Mucosa of gallbladder (tissue), 1 donor: ENCODE results near the gene PFDN1. TPM values are rescaled to one million over a fixed set of nuclear protein-coding genes. Genes with fewer than 3 reads are reported as not detected.

ENCODE experiments used
- DNase-seq: peaks from one replicate; pipeline ENCODE4 v3.0.0-alpha.2; 2020; ENCODE audit warnings: low spot score
- total RNA-seq: library from RNA; stranded (reverse); gene quantifications from one replicate; pipeline ENCODE4 v1.2.1, GENCODE V29; 2021
- donor health status: DM: no; HTN: no; CAD: no.

The PFDN1 gene
- total RNA-seq, 1 donor from 2014 or later = 41.8 TPM

DNA sequence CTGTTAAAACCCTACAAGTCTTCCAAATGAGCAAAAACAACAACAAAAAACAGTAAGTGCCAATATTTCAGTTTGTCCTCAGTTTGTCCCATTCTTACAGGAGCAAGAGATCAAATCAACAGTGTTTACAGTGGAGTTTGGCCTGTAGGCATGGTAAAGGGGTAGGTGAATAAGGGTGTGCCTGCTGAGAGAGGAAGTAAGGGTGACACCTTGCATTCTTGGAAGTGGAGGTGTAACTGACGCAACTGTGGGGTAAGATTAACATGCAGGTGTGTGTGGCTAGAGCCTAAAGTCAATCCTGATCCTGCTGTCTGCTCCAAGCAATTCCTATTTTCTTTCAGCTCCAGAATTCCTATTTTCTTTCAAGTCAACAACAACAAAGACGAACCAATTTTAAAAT, 43.4 kb downstream of the PFDN1 start:
- peak; percentile 53 for DNase-seq

GRCh38 chr5:140258873-140259272, 44.0 kb downstream of the PFDN1 start:
- DNase-seq = no peak

DNA sequence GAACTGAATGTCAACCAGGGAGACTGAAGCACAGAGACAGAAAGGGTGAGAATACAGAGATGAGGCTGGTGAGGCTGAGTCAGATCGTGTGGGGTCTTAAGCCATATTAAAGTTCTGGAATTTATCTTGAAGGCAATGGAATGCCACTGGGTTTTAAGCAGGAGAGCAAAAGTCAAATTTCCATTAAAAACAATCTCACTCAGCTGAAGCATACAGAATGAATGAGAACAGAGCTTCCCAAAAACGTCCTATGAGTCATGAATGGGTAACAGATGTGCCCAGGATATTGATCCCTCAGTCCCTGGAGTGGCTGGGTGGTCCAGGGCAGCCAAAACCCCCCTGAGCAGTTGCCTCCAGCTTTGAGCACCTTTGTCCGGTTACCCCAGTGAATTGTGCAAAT, 44.9 kb downstream of the PFDN1 start:
- DNase-seq = no peak

DNA sequence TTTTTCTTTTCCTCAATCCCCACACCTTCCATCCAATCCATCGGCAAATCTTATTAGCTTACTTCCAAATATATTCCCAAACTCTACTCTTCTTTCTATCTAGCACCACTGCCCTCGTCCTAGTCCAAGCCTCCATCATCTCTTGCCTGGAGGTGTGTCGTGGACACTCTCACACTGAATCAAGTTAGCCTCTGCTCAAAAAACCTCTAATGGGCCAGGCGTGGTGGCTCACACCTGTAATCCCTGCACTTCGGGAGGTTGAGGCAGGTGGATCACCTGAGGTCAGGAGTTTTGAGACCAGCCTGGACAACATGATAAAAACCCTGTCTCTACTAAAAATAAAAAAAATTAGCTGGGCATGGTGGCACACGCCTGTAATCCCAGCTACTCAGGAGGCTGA, 46.2 kb downstream of the PFDN1 start:
- DNase-seq = no peak

DNA sequence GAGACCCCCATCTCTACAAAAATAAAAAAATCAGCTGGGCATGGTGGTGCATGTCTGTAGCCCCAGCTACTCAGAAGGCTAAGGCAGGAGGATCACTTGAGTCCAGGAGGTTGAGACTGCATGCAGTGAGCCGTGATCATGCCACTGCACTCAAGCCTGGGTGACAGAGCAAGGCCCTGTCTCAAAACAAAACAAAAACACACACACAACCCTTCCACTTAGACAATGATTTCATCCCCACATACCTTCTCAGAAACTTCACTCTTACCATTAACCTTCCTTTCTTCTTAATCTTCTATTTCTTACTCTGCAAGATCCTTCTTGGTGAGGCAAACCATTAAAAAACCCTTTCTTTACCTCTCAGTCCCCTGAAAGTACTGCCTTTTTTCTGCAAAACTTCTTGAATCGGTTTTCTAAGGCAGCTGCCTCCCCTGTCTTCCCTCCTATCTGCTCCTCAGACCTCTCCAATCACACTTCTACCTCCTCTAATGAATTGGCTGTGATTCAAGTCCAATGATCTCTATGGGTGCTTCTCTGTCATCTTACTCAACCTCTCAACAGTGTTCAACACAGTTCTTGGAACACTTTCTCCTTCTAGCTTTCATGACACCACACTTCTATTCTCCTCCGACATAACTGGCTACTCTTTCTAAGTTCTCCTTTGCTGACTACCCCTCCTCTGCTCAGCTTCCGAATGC, 47.3 kb downstream of the PFDN1 start:
- DNase-seq = no peak

- DNase-seq = no peak
Measured at GRCh38 chr5:140253985-140254384, 48.9 kb downstream of the PFDN1 start.

DNA sequence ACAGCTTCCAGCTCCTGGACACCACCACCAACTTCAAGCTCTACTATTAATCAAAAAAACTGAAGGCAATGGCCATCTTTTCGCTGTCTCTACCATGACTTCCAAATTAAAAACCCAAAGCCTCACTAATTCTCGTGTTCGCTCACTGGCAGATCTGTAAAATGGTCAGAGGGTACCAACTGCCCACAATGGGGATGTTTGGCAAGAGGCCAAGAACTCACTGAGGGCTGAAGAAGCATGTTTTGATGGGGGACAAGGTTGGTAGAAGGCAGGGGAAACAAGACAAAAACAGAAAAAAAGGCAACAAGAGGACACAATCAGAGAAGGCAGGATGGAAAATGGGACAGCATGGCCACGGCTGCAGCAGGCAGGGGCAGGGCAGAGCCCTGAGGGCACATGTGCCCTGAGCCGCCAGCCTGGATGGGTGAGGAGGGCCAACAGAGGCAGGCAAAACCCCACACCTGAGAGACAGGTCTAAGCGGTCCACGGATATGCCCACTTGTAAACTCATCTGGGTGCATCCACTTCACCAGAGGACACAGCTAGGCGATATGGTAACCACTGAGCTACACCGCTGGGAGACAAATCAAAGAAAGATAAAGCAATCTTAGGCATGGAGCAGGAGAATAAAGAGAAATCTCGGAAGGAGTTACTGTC, 50.3 kb downstream of the PFDN1 start:
- DNase-seq = no peak

GRCh38 chr5:140251527-140251973, 51.4 kb downstream of the PFDN1 start:
- no peak for DNase-seq

- DNase-seq = peak; percentile 46
Measured at GRCh38 chr5:140250386-140250785, 52.5 kb downstream of the PFDN1 start.

DNA sequence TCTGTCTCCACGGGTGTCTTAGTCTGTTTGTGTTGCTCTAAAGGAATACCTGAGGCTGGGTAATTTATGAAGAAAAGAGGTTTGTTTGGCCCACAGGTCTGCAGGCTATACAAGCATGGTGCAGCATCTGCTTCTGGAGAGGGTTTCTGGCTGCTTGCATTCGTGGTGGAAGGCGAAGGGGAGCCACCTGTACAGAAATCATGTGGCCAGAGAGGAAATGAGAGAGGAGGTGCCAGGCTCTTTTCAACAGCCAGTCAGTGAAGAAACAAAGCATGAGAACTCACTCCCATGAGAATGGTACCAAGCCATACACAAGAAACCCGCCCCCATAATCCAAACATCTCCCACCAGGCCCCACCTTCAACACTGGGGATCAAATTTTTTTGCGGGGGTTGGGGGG, 53.4 kb downstream of the PFDN1 start:
- DNase-seq = no peak

DNA sequence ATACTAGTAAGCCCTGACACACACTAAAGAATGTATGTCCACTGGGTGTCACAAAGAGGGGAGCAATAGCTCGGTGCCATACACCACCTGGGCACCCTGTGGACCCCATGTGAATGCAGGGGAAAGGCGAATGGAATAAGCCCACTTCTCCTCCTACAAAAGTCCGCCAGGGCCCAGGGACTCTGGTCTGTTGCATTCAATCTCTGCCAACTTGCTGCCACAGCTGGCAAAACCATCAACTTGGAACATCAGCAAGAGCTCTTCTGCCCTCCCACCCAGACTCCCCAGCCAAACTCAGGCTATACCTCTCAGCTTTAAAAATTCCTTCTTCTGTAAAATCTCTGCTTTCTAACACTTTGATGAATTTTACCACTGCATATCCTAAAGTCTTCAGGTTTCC, 54.5 kb downstream of the PFDN1 start:
- no peak for DNase-seq

DNA sequence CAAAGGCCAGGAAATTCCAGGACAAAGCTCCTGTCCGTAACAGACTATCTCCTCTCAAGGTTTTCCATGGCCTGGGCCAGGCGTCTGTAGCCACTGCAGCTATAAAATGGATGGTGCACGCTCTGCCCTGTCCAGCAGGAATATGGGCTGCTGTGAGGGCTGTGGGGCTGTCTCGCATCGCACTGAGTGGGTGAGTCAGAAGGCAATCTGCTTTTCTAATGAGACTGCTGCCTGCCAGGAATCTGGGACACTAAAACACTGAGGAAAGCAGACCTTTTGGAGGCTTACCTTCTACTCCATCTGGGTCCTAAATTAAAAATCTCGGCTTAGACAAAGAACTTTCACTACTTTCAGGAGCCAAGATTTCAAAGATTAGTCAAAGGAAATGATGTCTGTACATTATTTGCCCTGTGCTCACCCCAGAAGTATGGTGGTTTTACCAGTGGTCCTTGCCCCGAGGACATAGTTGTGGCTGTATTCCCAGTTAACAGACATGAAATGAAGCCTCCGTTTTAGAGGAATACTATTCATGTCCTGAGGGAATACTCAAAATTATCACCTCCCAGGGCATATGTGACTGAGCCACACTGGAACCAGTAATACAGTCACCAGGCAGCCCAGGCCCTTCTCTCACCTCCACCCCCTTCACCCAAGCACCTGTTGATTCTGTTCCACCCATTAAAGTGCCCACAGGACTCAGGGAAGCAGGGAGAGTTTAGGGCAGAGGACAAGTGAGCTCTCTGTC, 56.4 kb downstream of the PFDN1 start:
- no peak for DNase-seq

DNA sequence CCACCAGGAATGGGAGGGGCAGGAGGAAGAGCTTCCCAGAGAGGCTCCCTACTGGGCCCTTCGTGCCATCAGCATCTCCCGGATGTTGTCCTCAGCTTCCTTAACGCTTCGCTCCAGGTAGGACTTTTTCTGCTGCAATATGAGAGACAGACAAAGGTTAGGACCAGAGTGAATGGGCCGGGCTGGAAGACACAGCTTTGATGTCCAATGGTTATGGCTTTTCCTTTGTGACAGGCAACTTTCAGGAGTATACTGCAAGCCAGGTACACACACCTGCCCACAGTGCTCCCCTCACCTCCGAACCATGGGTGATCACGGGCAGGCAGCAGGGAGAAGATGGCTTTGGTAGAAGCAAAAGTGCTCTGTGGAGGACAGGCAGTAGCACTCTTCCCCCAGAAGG, 57.0 kb downstream of the PFDN1 start:
- DNase-seq = no peak

DNA sequence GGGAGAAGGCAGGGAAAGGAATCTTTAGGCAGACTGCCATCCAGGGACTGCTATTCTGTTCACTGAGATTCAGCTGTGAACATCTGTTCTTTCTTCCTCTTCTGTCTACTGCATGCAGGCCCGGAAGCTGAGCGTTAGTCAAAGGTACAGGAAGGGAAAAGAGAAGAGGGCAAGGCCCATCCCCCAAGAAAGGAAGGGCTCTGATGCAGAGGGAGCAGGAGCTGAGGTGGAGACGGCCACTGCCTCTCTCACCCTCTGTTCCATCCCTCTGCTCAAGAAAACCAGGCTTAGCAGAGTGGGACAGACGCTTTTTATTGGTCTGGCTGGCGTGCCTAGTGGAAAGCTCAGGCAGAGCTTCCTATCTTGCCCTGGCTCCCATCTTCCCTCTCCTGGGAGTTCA, 57.6 kb downstream of the PFDN1 start:
- no peak for DNase-seq

DNA sequence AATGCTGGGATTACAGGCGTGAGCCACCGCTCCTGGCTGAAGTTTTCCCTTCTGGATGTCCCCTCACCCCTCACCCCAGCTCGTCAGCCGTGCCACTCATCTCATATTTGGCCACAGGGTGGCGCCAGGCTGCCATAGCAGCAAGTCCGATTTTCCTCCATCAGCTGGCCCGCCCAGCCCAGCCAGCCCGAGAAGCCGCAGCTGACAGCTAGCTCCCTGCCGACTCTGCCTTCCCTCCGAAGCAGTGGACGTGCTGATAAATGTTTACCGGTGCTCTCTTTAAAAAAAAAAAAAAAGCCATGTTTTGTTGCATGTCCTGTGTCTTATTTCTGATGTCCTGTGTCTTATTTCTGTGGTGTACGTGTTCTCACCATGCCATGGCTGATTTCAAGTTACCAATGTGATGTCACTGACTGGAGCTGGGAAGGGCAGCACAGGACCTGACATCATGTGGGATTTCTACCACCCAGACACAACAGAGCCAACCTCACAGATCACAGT, 58.3 kb downstream of the PFDN1 start:
- DNase-seq = peak; percentile 90

GRCh38 chr5:140243706-140244250, 59.1 kb downstream of the PFDN1 start:
- no peak for DNase-seq

DNA sequence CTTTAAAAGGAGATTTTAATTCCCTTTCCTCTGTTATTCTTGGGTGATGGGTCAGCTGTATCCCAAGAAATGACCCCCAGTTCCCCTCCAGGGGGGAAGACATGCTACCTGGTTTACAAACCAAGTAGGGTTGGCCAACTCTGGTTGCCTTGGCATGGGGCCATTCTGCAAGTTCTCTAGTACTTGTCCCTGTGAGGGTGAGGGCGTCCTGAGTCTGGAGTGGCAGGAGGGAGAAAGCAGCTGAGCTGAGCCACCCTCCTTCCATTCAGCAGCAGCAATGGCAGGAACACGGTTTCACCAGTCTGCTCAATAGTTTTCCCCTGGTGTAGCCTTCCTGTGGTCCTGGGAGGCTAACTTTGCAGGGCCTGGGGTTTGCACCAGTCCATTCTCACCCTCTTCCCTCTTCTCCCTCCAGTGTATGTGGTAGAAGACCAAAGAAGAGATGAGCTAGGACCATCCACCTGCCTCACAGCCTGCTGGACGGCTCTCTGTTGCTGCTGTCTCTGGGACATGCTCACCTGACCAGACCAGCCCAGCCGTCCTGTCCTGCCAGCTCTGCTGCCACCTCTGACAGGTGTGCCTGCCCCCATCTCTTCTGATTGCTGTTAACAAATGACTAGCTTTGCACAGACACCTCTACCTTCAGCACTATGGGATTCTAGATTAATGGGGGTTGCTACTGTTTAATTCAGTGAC, 59.9 kb downstream of the PFDN1 start:
- no peak for DNase-seq

GRCh38 chr5:140242099-140242498, 60.8 kb downstream of the PFDN1 start:
- no peak for DNase-seq

GRCh38 chr5:140240987-140241706, 61.8 kb downstream of the PFDN1 start:
- peak; percentile 92 for DNase-seq

- DNase-seq = peak; percentile 60
Measured at GRCh38 chr5:140239939-140240700, 62.8 kb downstream of the PFDN1 start.
